Activated T-cell treated with anti-CD3 and anti-CD28 coated beads for 24 hours (primary cell): ENCODE measurements around the gene NOSTRIN.
"Not testable (repeated sequence)": the region's sequence is repeated elsewhere in the genome, so short reads cannot be mapped to it uniquely, and the experiment has no call there.

ENCODE experiments used
- DNase-seq: peaks from one replicate; pipeline ENCODE4 v3.0.0-alpha.2; 2020; ENCODE audit warnings: low read depth

NOSTRIN gene

DNA sequence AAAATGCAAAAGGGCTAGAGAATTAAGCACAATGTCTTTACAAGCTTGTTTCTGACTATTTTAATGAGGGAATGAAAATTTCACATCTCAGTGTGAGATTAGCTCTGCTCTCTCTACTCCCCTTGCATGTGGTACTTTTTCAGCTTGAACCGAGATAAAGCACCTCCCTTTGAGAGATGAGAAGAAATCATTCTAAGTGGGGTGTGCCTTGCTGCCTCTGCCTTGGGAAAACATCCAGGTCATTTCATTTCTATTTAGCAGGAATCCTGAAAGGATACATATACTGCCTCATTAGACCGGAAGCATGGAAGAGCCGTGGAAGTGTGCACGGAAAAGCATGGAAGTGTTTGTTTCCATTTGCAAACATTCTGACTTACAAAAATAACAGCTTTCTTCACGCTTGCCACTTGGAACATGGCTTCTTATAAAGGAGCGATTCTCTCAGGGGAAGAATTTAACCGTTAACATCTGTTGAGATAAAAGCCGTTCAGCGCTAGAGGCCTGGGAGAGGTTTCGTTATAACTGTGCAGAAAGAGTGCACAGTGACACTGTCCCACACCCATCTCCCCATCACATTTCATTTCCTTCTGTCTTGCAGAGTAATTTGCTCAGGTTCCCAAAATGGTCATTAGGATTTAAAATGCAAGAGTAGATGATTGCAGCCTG lies 16.7 kb downstream of the NOSTRIN start:
- no peak for DNase-seq

DNA sequence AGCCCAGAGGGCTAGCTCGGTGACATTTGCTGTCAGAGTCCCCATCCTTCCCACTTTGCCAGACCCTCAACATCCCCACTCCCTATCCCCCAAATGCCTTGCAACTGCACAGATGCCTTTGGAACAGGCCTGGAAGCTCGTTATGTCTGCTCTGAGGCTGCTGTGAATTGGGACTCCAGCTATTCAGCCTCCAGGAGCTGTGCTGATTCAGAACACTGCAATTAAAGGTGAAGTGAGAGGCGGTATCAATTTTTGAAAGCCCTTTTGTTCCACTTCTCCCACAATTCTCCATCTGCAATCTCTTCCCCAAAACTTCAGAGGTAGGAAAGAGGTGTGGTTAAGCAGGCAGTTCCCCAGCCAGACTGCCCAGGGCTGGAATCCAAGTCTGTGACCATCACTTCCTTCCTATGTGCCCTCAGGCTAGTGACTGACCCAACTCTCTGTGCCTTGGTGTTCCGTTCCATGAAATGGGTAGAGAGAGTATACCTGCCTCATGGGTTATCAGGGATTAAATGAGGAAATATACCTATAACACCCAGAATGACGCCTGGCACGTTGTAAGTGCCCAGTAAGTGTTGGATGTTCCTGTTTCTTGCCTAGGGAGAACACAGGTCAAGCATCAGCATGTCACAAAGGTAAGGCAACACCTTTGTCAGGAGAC lies 17.5 kb downstream of the NOSTRIN start:
- DNase-seq, result no peak

DNA sequence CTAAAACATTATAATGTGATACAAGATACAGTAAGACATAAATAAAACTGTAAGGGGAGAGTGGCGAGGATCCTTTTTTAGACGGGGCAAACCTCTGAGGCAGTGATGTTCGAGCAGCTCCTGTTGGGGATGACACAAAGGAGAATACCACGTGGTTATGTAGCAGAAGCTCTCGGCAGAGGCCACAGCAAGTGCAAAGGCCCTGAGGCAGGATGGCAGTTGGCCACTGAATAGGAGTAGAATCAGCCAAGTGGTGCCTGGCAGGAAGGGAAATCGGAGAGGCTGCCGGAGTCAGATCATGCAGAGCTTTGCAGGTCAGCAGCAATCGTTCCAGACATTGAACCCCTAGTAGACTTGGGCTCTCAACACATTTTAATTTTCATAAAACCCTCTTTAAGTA lies 19.1 kb downstream of the NOSTRIN start:
- DNase-seq, result no peak

DNA sequence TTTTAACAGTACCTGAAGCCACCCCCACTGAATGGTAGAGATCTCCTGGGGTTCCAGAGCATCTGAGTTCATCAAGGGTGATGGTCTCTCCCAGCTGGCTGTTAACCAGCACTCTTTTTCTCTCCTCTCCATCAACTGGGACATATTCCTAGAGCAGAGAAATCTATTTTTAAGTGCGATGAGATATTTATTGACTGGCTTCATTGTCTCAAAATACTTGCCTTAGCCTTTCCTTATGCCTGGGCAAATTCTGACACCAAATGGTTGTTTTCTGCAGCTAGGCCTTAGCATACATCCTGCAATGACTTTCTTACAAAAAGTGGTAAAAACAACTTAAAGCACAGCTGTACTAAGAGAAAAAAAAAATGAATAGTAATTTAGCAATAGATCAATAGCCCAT lies 19.6 kb downstream of the NOSTRIN start:
- no peak for DNase-seq

DNA sequence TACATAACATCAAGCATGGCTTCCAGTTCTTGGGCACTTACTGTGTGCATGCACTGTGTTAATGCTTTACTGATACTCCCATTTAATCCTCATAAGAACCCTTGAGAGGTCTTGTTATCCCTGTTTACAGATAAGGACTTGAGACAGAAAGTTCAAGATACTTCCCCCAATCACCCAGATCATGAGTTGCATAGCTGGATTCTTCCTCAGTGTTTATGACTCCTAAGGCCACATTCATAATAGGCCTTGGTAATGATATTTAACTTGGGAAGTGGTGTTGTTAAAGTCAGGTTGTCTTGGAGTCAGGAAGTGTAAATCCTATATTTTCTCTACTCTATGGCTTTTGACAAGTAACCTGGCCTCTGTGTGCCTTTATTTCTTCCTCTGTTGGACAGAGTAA lies 22.7 kb downstream of the NOSTRIN start:
- no peak for DNase-seq

DNA sequence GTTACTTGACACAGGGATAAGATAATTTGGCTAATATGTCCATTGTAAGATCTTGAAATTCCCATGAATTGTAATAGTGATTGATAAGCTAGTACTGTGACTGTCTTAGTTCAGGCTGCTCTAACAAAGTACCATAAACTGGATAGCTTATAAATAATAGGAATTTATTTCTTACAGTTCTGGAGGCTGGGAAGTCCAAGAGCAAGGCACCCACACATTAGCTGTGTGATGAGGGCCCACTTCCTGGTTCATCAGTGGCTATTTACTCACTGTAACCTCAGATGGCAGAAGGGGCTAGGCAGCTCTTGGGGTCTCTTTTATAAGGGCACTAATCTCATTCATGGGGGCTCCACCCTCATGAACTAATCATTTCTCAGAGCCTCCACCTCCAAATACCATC lies 28.5 kb downstream of the NOSTRIN start:
- DNase-seq, result no peak

DNA sequence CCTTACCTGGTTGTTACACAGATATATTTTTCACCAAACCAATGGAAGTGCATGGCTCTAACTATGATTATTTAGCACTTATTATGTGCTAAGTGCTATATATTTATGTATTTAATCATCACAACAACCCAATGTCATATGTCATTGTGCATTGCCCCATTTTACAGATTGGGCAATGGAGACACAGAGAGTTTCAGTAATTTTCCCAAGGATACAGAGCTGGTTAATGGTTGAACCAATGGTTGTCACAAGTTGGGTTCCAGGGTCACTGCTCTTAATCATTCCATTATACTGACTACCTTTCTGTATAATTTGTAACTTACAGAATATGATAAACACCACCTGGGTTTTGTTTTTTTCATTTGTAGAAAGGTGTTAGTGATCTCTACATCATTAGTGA lies 29.2 kb downstream of the NOSTRIN start:
- DNase-seq, result no peak

DNA sequence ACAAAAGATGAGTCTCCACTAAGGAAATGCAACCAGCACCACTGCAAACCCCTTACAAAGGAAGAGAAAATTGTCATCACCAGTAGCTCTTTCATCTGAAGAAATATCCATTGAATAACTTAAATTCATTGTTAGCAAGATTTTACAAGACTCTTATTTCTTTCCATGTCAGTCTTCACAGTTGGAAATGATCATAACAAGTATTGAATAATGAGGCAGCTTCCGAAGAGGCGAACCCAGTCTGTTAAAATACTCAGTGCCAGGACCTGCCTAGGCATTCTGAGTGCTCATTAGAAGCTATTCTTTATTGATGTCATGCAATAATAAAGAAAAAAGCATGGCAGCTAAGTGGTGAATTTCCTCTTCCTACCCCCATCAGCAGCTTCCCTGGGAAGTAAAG lies 33.5 kb downstream of the NOSTRIN start:
- no peak for DNase-seq

DNA sequence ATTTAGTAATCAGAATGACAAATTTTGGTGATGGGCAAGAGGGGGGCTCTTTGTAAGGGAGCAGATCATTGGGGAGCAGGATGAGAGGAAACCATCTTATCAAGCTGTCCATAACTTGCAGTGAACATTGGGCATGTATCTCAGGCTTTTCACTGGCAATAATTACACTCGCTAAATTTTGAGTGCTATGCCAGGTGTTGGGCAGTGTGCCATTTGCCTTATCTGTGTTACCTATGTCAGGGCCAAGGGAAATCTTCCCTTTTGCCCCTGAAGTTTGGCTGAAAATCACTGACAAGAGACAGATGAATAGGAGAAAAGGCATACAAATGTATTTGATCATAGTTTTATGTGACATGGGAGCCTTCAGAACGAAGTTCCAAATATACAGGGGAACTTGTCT lies 39.0 kb downstream of the NOSTRIN start:
- DNase-seq, result no peak

DNA sequence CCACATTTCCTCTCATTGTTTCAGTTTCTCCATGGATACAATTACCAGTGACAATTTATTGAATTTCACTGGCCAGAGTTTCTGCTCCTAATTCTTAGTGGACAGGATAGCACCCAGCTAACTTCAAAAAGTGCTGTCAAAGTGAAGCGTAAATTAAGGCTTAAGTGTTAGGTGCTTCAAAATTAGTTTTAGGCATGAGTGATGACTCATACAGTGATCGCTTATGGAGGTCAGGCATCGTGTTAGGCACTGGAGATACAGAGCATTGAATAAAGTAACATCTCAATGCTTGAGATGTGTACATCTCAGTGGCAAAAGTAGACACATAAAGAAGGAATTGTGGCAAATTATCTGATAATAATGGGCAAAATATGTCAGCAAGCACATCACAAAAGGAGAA lies 40.8 kb downstream of the NOSTRIN start:
- DNase-seq, result no peak

DNA sequence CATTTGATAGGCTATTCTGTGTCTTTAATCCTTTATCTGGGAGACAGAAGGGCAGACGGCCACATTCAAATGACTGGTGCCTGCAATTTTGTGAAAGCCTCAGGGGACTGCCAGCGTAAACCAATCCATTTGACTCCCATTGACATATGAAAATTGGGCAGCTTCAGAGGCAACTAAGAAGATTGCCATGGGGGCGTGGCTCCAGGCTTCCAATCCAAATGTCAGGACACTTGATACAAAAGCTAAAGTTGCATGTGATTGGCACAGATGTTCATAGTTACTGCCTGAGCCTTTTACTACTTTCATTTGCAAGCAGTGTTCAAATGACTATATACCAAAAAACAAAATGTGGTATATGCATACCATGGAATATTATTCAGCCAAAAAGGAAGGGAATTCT lies 45.8 kb downstream of the NOSTRIN start:
- no peak for DNase-seq

DNA sequence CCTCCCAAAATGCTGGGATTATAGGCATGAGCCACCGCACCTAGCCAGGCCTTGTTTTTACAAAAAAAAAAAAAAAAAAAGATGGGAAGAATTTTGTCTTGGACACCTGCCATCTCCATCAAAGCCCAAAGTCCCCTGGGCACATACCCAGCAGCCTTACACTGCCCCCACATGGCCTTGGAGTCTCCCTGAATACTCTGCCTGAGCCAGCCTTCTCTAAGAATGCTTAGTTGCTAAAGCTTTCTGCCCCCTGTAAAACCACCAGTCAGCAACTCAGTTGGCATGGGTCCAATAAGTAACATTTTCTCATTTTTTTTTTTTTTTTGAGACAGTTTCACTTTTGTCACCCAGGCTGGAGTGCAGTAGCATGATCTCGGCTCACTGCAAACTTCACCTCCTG lies 47.2 kb downstream of the NOSTRIN start:
- DNase-seq, result no peak

DNA sequence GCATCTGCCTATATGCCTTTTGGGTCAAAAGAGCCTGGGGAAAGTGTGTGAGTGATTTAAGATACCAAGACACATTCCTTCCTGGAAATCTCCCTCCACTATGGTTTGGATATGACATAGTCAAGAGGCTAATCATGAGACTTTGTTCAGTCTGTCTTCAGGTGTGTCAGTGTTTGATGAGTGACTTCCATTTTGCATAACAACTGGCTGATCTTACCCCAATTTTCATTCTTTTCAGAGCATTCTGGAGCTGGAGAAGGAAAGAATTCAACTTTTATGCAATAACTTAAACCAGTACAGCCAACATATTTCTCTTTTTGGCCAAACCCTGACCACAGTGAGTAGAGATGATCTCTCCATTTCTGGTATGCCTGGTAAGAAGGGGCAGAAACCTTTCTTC lies 48.4 kb downstream of the NOSTRIN start:
- no peak for DNase-seq

DNA sequence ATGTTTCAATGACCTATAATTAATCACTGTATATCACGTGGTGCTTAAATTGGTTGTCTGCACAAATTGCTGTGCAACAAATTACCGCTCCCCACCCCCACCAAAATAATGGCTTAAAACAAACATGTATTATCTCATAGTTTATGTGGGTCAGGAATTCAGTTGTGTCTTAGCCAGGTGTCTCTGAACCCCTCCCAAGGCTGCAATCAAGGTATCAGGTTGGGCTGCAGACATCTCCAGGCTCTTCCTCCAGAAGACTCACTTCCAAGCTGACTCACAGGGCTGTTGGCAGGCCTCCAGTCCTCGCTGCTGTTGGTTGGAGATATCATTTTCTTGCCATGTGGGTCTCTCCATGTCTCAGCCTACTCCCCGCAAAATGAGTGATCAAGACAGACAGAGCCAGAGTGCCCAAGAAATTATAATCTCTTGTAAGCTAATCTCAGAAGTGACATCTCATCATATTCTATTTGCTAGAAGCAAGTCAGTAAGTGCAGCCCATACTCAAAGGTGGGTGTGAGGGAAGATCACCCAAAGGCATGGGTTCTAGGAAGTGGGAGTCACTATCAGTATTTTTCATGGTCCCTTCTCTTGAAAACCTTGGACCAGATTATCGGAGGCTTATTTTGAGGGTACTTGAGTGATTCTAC lies 49.4 kb downstream of the NOSTRIN start:
- DNase-seq, result no peak

DNA sequence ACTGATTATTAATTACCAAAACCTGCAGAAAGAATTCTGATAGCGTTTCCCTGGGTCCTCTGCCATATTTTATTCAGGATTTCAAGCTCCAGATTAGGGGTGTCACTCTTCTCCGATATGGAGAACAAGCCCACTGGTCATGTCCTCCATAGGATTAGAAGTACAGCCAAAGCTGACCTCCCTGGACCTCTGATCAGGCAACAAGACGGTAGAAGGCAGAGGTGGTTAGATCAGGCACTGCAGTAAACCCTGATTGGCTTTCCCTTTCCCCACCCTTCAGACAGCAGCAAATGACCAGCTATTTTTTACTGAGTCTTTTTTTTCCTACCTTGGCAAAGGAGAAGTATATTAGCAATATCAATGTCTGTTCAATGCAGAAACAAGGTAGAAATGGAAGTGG lies 50.0 kb downstream of the NOSTRIN start:
- DNase-seq, result no peak

DNA sequence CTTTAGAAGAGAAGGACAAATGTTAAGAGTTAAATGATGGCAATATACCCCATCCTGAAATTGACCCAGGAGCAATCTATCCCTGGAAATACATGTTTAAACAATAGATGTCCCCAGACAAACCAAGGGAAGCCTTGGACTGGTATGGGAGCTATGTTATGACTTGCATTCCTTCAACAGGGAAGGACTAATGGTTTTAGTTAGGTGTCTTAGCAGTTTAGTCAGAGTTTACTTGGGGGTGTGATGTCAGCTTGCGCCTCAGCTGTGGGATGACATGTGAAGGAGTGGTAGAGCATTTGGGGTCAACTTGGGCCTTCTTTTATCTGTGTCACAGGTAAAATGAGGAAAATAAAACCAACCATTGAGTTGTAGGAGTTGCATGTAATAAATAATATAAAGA lies 51.0 kb downstream of the NOSTRIN start:
- DNase-seq, result no peak

DNA sequence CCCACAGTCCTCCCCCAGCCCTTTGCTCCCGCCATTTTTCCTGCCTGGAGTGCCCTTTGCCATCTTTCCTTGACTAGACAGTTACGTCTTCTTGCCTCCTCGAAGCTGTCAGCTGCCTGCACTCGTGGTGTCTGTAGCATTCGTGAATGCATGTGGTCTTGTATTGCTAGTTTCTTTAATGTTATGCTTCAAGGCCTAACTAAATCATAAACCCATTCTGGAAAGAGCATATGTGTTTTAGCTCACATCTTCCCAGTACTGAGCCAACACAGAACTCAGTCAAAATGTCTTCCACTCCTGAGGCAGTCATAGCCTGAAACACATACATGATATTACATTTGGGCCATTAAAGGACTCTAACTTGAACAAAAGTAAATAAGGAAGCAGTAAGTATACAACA lies 52.2 kb downstream of the NOSTRIN start:
- DNase-seq, result no peak

DNA sequence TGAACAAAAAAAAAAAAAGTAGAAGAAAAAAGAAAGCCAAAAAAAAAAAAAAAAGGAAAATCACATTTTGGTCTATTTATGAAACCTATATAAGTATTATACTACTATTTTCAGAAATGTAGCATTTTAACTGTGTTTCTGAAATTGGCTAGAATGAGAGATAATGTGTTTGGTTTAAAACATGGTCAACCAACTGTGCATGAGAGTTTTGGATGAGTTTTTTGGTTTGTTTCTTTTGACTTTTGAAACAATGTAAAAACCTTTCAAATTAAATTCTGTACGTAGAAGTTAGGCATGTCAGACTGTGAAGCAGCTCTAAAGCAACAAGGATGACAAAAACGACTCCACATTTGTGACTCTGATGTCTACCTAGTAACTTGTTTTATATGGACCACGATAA lies 53.2 kb downstream of the NOSTRIN start:
- no peak for DNase-seq

DNA sequence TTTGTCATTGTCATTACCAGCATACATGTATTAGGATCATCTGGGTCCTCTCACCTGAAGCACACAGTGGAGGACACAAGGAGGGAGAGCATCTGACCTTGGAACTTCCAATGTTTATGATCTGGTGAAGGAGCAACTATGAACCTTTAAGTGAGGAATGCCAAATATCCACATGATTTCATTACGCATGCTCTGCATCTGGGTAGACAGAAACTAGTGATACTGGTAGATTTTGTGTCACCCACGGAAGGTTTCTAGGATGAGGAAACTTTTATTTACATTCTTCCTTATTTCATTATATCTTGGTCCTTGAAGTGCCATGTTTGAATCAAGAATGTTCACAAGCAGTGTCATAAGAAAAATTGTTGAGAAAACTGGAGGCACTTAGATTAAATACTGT lies 55.7 kb downstream of the NOSTRIN start:
- DNase-seq, result no peak

DNA sequence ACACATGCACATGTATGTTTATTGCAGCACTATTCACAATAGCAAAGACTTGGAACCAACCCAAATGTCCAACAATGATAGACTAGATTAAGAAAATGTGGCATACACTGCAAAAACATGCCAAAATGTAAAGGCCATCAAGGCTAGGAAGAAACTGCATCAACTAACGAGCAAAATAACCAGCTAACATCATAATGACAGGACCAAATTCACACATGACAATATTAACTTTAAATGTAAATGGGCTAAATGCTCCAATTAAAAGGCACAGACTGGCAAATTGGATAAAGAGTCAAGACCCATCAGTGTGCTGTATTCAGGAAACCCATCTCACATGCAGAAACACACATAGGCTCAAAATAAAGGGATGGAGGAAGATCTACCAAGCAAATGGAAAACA lies 64.7 kb downstream of the NOSTRIN start:
- DNase-seq, result not testable (repeated sequence)

DNA sequence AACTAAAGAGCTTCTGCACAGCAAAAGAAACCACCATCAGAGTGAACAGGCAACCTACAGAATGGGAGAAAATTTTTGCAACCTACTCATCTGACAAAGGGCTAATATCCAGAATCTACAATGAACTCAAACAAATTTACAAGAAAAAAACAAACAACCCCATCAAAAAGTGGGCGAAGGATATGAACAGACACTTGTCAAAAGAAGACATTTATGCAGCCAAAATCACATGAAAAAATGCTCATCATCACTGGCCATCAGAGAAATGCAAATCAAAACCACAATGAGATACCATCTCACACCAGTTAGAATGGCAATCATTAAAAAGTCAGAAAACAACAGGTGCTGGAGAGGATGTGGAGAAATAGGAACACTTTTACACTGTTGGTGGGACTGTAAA lies 67.9 kb downstream of the NOSTRIN start:
- DNase-seq, result not testable (repeated sequence)

DNA sequence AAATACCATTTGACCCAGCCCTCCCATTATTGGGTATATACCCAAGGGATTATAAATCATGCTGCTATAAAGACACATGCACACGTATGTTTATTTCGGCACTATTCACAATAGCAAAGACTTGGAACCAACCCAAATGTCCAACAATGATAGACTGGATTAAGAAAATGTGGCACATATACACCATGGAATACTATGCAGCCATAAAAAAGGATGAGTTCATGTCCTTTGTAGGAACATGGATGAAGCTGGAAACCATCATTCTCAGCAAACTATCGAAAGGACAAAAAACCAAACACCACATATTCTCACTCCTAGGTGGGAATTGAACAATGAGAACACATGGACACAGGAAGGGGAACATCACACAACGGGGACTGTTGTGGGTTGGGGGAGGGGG lies 68.4 kb downstream of the NOSTRIN start:
- not testable (repeated sequence) for DNase-seq

DNA sequence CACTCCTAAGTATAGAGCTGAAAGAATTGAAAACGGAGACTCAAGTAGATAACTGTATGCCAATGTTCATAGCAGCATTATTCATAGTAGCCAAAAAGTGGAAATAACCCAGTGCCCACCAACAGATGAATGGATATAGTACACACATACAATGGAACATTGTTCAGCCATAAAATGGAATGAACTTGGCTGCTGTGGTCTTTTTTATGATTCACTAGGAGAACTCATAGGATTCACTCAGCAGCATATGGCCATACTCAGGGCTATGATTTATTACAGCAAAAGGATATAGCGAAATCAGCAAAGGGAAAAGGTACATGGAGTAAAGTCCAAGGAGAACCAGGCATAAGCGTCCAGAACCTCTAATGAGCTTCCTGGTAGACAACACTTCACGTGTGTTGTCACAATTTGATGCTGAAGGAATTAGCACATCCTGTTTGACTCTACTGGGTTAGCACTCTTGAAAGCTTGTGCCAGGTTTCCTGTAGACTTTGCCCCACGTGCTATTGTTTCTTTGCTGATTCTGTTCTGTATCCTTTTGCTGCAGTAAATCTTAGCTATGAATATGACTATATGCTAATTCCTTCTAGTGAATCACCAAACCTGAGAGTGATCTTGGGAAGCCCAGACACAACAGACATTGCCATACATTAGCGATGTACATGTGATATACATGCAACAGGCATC lies 72.1 kb downstream of the NOSTRIN start:
- no peak for DNase-seq
